HepG2 (cell line): ENCODE measurements around the gene GPR183.

ENCODE experiments used
- ATF7 ChIP-seq, 2 experiments: fragments of 450-650 bp in 1 of 2; sonication (generic) in 1 of 2; formaldehyde crosslinking in 1 of 2; IDR thresholded peaks; 2 replicates each; pipeline versions ENCODE4 v1.4.0 to v1.6.1; 2016 to 2020; ENCODE audit warnings: antibody characterized with exemption in 1 of 2, mild to moderate bottlenecking in 1 of 2, missing genetic modification reagents in 1 of 2
- CBX5 ChIP-seq: sonication (generic); formaldehyde crosslinking; IDR thresholded peaks from 2 replicates; pipeline ENCODE4 v1.4.0; 2020; ENCODE audit warnings: missing genetic modification reagents, borderline replicate concordance
- NFIC ChIP-seq: IDR thresholded peaks from 2 replicates; pipeline ENCODE4 v1.6.1; 2012; ENCODE audit warnings: mild to moderate bottlenecking, low read length, inconsistent platforms
- REST ChIP-seq, 2 experiments: IDR thresholded peaks; 2 replicates each; pipeline ENCODE4 v1.6.1; 2011 to 2012; ENCODE audit warnings: low read length in 2 of 2, borderline replicate concordance in 1 of 2, low read depth in 1 of 2, mild to moderate bottlenecking in 1 of 2, moderate library complexity in 1 of 2
- SIN3A ChIP-seq: IDR thresholded peaks from 2 replicates; pipeline ENCODE4 v1.6.1; 2011; ENCODE audit warnings: low read depth, mild to moderate bottlenecking, control low read depth, low read length, borderline replicate concordance
- SMC3 ChIP-seq: IDR thresholded peaks from 2 replicates; pipeline ENCODE4 v1.6.1; 2011; ENCODE audit warnings: low read length, improper control_type of control experiment
- SP4 ChIP-seq: sonication (generic); formaldehyde crosslinking; IDR thresholded peaks from 2 replicates; pipeline ENCODE4 v1.8.1; 2023; ENCODE audit warnings: mild to moderate bottlenecking, missing genetic modification reagents
- ZNF121 ChIP-seq: sonication (generic); formaldehyde crosslinking; IDR thresholded peaks from 2 replicates; pipeline ENCODE4 v1.5.0; 2020; ENCODE audit warnings: mild to moderate bottlenecking, missing genetic modification reagents
- ZNF274 ChIP-seq: sonication (generic); formaldehyde crosslinking; IDR thresholded peaks from 2 replicates; pipeline ENCODE4 v1.5.1; 2020; ENCODE audit warnings: mild to moderate bottlenecking, missing genetic modification reagents

- TF ChIP-seq REST (IDR thresholded peaks at IDR 0.05; ENCODE audit: borderline replicate concordance in 1 of 2, low read depth in 1 of 2, low read length in 2 of 2) (no peak), ATF7 (IDR thresholded peaks at IDR 0.05) (no peak), ATF7 (CRISPR knock-in tag; IDR thresholded peaks at IDR 0.05) (no peak), ZNF121 (CRISPR knock-in tag) (no peak), NFIC (no peak), SMC3 (no peak), SIN3A (no peak), ZNF274 (CRISPR knock-in tag) (no peak), CBX5 (CRISPR knock-in tag) (no peak), SP4 (CRISPR knock-in tag) (no peak)
Measured at GRCh38 chr13:99275093-99275469, 32.1 kb downstream of the GPR183 start.
